Loucy (cell line): ENCODE measurements around the gene TUBB4B.

Experiments used
- H2AFZ ChIP-seq: fragments of 200-600 bp; sonication (generic); 2 replicates; pipeline ENCODE4 v1.6.0; 2016; ENCODE audit warnings: antibody characterized with exemption, mild to moderate bottlenecking, low read length, moderate library complexity
- H3F3A ChIP-seq: fragments of 200-600 bp; 2 replicates; pipeline ENCODE4 v1.6.0; 2016; ENCODE audit warnings: antibody characterized with exemption, low read depth, mild to moderate bottlenecking
- H3K27me3 ChIP-seq: fragments of 200-600 bp; sonication (generic); 2 replicates; pipeline ENCODE4 v1.6.1; 2014; ENCODE audit warnings: low read length, mild to moderate bottlenecking; ENCODE audit not compliant: insufficient read depth, poor library complexity, severe bottlenecking
- H3K36me3 ChIP-seq: fragments of 200-600 bp; sonication (generic); 2 replicates; pipeline ENCODE4 v1.6.1; 2016; ENCODE audit warnings: low read length; ENCODE audit not compliant: insufficient read depth
- H3K4me1 ChIP-seq: fragments of 200-600 bp; sonication (generic); 2 replicates; pipeline ENCODE4 v1.5.1; 2014; ENCODE audit warnings: low read length, mild to moderate bottlenecking; ENCODE audit not compliant: insufficient read depth, poor library complexity, severe bottlenecking
- H3K4me2 ChIP-seq: fragments of 200-600 bp; sonication (generic); 2 replicates; pipeline ENCODE4 v1.6.0; 2014; ENCODE audit warnings: antibody characterized with exemption, low read length, low read depth, mild to moderate bottlenecking; ENCODE audit not compliant: poor library complexity, severe bottlenecking
- H3K4me3 ChIP-seq: fragments of 200-600 bp; sonication (generic); 2 replicates; pipeline ENCODE4 v1.5.1; 2014; ENCODE audit warnings: low read length, mild to moderate bottlenecking, mixed read lengths; ENCODE audit not compliant: poor library complexity, severe bottlenecking
- H3K79me2 ChIP-seq: fragments of 200-600 bp; sonication (generic); 2 replicates; pipeline ENCODE4 v1.6.1; 2014; ENCODE audit warnings: low read length; ENCODE audit not compliant: insufficient read depth
- H3K9ac ChIP-seq: fragments of 200-600 bp; sonication (generic); 2 replicates; pipeline ENCODE4 v1.6.0; 2014; ENCODE audit warnings: mild to moderate bottlenecking, low read depth, low read length, moderate library complexity; ENCODE audit not compliant: poor library complexity, severe bottlenecking
- H3K9me2 ChIP-seq: fragments of 200-600 bp; sonication (generic); replicated peaks from 2 replicates; pipeline ENCODE4 v1.6.1; 2016; ENCODE audit warnings: low read depth, low read length, mixed read lengths
- H3K9me3 ChIP-seq: fragments of 200-600 bp; sonication (generic); 2 replicates; pipeline ENCODE4 v1.6.1; 2014; ENCODE audit warnings: mild to moderate bottlenecking, antibody characterized with exemption, low read length, low read depth; ENCODE audit not compliant: insufficient read depth
- H4K20me1 ChIP-seq: fragments of 200-600 bp; sonication (generic); 2 replicates; pipeline ENCODE4 v1.6.0; 2014; ENCODE audit warnings: antibody characterized with exemption, low read length, mild to moderate bottlenecking; ENCODE audit not compliant: insufficient read depth, poor library complexity, severe bottlenecking
- CTCF ChIP-seq: fragments of 200-600 bp; sonication (generic); conservative IDR thresholded peaks from 2 replicates; pipeline ENCODE4 v1.5.1; 2014; ENCODE audit warnings: mild to moderate bottlenecking, antibody characterized with exemption, low read length
- EZH2phosphoT487 ChIP-seq: fragments of 200-600 bp; IDR thresholded peaks from 2 replicates; pipeline ENCODE4 v1.6.1; 2018; ENCODE audit warnings: antibody characterized with exemption, mild to moderate bottlenecking, moderate library complexity, borderline replicate concordance

Gene TUBB4B

GRCh38 chr9:137201205-137201868 is 39.8 kb upstream of the TUBB4B start:
- Histone ChIP-seq H4K20me1 (peaks cover 29% of the 10 kb centered on the region), H3F3A (no peaks in the 10 kb centered on the region), H3K4me1 (peaks cover 37% of the 10 kb centered on the region), H2AFZ (no peak overlapping the region), H3K27me3 (no peaks in the 10 kb centered on the region), H3K36me3 (no peaks in the 10 kb centered on the region), H3K9me2 (no peaks in the 10 kb centered on the region), H3K79me2 (peaks cover 70% of the 10 kb centered on the region), H3K9me3 (no peaks in the 10 kb centered on the region), H3K4me2 (peak overlapping the region; percentile 83), H3K9ac (peak overlapping the region; percentile 89), H3K4me3 (peak overlapping the region; percentile 85)
- no peak for TF ChIP-seq CTCF
- no peak for TF ChIP-seq EZH2phosphoT487

- no peak overlapping the region for H3K9ac ChIP-seq
- H3K4me2 ChIP-seq = no peak overlapping the region
Observed at GRCh38 chr9:137202966-137203365, 38.1 kb upstream of the TUBB4B start.

GRCh38 chr9:137204731-137205125 is 36.4 kb upstream of the TUBB4B start:
- Histone ChIP-seq H3F3A (no peaks in the 10 kb centered on the region), H3K4me2 (peak overlapping the region; percentile 92), H3K36me3 (no peaks in the 10 kb centered on the region), H3K79me2 (peaks cover 61% of the 10 kb centered on the region), H3K9me3 (no peaks in the 10 kb centered on the region), H3K9ac (peak overlapping the region; percentile 98), H3K4me1 (peaks cover 34% of the 10 kb centered on the region), H3K9me2 (no peaks in the 10 kb centered on the region), H4K20me1 (peaks cover 24% of the 10 kb centered on the region), H3K27me3 (no peaks in the 10 kb centered on the region), H3K4me3 (peak overlapping the region; percentile 99), H2AFZ (no peak overlapping the region)
- no peak for TF ChIP-seq CTCF
- no peak for TF ChIP-seq EZH2phosphoT487

More at GRCh38 chr9:137202966-137203365, 38.1 kb upstream of the TUBB4B start:
- Histone ChIP-seq H2AFZ (no peak overlapping the region), H3K36me3 (no peaks in the 10 kb centered on the region), H3K4me1 (peaks cover 44% of the 10 kb centered on the region), H4K20me1 (peaks cover 36% of the 10 kb centered on the region), H3F3A (no peaks in the 10 kb centered on the region), H3K9me2 (no peaks in the 10 kb centered on the region), H3K79me2 (peaks cover 78% of the 10 kb centered on the region), H3K4me3 (no peak overlapping the region), H3K27me3 (no peaks in the 10 kb centered on the region), H3K9me3 (no peaks in the 10 kb centered on the region)
- TF ChIP-seq CTCF = no peak
- TF ChIP-seq EZH2phosphoT487 = no peak
